NOMO-1 treated with dmso at 0.1 percent for 144 hours (cell line): Measurements from ENCODE around the gene CD209.
"Not testable (repeated sequence)": the region's sequence is repeated elsewhere in the genome, so short reads cannot be mapped to it uniquely, and the experiment has no call there.

Experiments
- DNase-seq: peaks from one replicate; lab custom pipeline; 2025; ENCODE audit not compliant: unreplicated experiment; lab: John Stamatoyannopoulos, UW

Gene CD209

DNA sequence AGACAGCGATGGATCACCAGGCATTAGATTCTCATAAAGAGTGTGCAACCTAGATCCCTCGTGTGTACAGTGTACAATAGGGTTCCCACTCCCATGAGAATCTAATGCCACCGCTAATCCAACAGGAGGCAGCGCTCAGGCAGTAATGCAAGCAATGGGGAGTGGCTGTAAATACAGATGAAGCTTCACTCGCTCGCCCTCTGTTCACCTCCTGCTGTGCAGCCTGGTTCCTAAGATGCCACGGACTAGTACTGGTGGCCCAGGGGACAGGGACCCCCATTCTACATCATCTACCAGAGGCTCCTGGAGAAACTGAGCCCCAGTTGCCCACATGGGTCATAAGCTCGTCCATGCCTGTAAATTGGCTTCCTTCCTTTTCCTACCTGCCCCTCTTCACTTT lies 23.7 kb upstream of the CD209 start:
- no peak for DNase-seq

- DNase-seq, result no peak
Observed at GRCh38 chr19:7769171-7769570, 21.8 kb upstream of the CD209 start.

- DNase-seq, result no peak
Observed at GRCh38 chr19:7767487-7767886, 20.2 kb upstream of the CD209 start.

GRCh38 chr19:7766535-7766934 lies 19.2 kb upstream of the CD209 start:
- no peak for DNase-seq

DNA sequence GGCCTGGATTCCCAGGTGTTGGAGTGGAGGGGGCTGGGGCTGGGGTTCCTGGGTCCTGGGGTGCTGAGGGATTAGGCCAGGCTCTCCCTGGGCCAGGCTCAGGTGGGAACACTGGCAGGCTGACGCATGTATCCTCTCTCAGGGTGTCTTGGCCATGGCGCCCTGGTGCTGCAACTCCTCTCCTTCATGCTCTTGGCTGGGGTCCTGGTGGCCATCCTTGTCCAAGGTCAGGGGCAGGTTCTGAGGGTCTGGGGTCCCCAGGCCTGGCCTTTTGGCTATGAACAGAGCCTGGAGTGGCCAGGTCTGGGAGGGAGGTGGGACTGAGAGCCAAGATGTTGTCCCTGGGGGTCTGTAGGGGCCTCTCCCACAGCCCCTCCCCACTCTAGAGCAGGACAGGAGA lies 17.7 kb upstream of the CD209 start:
- DNase-seq, result not testable (repeated sequence)

DNA sequence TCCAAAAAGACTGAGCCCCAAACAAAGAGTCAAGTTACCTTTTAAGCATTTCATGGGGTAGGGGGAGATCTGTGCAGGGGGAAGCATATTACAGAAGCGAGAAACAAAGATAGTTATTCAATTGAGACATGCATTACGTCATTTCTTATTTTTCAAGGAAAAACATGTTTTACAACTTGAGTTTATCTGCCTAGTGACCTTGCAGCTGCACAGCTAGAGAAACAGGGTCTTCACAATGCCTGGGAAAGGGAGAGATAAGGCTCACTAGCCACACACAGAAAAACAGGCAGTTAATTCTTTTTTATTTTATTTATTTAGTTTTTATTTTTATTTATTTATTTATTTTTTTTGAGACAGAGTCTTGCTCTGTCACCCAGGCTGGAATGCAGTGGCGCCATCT lies 16.8 kb upstream of the CD209 start:
- DNase-seq, result not testable (repeated sequence)

GRCh38 chr19:7763696-7764095 lies 16.4 kb upstream of the CD209 start:
- no peak for DNase-seq

GRCh38 chr19:7762719-7763293 lies 15.5 kb upstream of the CD209 start, which contains the start of gene CLEC4M:
TSS of gene CLEC4M (plus strand) at chr19:7763243. CDS start at chr19:7763267, 24 bp downstream.
- no peak for DNase-seq

DNA sequence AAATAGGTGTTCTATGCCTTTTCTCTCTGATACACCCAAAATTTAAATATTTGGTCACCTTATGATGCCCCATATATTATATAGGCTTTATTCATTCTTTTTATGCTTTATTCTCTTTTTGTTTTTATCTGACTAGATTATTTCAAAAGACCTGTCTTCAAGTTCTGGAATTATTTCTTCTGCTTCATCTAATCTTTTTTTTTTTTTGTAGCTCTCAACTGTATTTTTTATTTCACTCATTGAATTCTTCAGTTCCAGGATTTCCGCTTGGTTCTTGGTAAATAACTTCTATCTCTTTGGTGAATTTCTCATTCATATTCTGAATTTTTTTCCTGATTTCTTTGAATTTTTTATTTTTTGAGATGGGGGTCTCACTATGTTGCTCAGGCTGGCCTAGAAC lies 11.8 kb upstream of the CD209 start:
- no peak for DNase-seq

DNA sequence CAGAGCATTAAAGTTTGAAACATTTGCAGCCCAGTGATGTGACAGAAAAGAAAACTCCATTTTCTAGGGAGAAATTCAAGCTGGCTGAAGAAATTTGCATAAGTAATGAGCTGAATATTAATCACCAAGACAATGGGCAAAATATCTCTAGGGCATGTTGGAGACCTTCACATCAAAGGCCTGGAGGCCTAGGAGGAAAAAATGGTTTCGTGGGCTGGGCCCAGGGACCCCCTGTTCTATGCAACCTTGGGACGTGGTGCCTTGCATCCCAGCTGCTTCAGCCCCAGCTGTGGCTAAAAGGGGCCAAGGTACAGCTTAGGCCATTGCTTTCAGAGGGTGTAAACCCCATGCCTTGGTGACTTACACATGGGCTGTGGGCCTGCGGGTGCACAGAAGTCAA lies 10.0 kb upstream of the CD209 start:
- no peak for DNase-seq

DNA sequence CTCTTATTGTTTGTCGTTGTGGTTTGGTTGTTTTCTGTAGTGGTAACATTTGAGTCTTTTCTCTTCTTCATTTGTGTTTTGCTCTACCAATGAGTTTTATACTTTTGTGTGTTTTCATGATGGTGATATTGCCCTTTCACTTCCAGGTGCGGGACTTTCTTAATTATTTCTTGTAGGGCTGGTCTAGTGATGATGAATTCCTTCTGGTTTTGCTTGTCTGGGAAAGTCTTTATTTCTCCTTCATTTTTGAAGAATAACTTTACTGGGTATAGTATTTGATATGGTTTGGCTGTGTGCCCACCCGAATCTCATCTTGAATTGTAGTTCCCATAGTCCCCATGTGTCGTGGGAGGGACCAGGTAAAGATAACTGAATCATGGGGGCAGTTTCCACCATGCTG lies 8.9 kb upstream of the CD209 start:
- DNase-seq, result no peak

DNA sequence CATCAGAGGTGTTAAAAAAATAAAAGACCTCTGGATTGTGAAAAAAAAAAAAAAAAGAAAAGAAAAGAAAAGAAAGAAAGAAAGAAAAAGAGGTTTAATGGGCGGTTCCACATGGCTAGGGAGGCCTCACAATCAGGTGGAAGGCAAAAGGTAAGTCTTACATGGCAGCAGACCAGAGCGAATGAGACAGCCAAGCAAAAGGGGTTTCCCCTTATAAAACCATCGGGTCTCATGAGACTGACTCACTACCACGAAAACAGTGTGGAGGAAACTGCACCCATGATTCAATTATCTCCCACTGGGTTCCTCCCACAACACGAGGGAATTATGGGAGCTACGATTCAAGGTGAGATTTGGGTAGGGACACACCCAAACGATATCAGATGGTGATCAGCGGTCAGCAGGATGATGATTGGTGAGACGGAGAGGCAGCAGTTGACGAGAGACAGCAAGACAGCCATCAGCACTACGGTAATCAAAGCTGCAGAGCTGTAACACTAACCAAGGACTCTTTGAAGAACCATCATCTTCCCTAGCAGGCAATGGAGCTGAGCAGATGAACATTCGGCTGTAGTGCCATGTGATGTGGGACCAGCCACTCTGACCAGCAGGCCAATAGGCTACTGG lies 3.9 kb upstream of the CD209 start:
- DNase-seq, result no peak

DNA sequence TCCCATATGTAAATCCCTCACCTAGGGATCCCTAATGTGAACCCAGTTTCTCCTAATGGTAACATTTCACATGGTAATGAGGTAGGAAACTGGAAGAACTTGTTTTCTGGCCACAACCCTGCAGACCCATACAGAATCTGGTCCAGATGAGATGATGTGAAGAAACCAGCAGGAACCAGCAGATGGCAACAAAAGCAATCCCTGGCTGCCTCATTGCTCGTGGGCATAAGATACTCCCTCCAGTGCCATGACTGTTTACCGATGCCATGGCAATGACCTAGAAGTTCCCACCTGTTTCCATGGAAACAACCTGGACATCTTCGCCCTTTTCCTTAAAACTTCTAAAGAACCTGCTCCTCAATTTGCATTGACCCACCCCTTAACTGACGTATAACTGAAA lies 1.4 kb upstream of the CD209 start:
- no peak for DNase-seq

- DNase-seq, result no peak
Observed at GRCh38 chr19:7748171-7748570, 837 bp upstream of the CD209 start.

DNA sequence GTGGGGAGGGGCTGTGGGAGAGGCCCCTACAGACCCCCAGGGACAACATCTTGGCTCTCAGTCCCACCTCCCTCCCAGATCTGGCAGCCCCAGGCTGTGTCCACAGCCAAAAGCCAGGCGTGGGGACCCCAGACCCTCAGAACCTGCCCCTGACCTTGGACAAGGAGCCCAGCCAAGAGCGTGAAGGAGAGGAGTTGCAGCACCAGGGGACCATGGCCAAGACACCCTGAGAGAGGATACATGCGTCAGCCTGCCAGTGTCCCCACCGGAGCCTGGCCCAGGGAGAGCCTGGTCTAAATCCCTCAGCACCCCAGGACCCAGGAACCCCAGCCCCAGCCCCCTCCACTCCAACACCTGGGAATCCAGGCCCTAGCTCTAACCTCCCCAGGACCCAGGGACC lies 1.0 kb downstream of the CD209 start:
- DNase-seq, result not testable (repeated sequence)

DNA sequence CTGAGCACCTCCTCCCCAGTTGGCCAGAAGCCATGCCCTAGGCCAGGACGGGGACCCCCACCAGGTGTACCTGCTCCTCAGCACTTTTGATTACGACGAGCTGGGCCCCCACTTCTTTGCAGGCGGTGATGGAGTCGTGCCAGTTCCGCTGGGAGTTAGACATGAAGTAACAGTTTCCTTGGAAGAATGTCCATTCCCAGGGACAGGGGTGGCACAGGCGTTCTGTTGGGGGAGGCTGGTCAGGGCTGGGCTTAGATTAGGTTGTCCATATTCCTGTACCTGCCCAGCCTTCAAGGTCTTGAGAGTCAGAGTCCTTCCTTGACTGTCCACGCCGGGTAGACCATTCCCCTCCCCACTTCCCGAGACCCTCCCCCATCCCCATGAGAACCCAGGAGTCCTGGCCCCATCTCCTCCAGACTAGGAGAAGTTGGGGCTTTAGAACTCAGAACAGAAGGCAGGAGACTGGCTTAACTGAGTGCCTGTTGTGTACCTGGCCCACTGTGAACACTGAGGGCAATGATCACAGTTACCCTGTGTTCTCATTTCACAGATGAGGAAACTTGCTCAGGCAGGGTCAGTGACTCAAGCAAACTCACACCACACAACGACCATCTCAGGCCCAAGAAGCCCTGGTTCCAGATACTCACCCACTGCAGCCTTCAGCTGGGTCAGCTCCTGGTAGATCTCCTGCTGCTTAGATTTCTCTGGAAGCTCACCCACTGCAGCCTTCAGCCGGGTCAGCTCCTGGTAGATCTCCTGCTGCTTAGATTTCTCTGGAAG lies 2.3 kb downstream of the CD209 start:
- DNase-seq, result no peak

- DNase-seq, result no peak
Observed at GRCh38 chr19:7744199-7744786, 3.0 kb downstream of the CD209 start.

DNA sequence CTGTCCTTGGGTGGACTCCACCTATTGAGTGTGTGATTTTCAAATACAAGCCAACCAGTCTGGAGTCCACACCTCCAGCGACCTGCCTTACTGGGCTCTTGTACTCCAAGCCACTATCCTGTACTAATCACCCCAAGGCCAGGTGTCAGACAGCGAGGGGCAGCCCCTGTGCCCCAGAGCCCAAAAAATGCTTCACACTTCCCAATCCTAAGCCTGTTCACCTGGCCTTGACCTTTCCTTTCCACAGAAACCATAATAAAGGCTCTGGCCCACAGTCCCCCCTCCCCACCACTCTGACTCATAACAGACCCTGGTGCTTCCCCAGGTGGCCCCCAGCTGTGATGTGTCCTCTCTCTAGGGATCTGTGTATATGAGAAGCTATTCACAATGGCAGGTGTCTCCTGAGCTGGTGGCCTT lies 3.9 kb downstream of the CD209 start:
- DNase-seq, result no peak

DNA sequence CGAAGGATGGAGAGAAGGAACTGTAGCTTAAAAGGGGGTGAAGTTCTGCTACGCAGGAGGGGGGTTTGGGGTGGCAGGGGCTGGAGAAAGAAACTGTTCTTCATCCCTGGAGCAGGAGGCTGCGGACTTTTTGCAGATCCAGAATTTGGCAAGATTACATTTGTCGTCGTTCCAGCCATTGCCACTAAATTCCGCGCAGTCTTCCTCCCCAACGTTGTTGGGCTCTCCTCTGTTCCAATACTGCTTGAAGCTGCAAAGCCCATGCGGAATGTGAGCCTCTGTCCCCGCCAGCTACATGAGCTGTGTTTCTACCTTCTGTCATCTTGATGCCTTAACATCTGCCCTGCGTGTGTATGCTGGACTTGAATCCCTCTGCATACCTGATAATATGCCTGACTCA lies 4.3 kb downstream of the CD209 start:
- no peak for DNase-seq

GRCh38 chr19:7742575-7742974 lies 4.8 kb downstream of the CD209 start:
- no peak for DNase-seq

DNA sequence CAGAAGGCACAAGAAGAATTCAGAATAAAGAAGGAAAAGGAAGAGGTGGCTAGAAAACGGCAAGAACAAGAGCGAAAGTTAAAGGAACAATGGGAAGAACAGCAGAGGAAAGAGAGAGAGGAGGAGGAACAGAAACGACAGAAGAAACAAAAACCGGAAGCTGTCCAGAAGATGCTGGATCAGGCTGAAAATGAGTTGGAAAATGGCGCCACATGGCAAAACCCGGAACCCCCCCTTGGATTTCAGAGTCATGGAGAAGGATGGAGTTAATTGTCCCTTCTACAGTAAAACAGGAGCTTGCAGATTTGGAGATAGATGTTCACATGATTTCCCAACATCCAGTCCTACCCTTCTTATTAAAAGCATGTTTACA lies 6.7 kb downstream of the CD209 start:
- DNase-seq, result no peak
